HepG2 (cell line): ENCODE data around the gene FAM174C. TPM values are rescaled to one million over a fixed set of nuclear protein-coding genes. Genes with fewer than 3 reads are reported as not detected.
A peak's percentile ranks its signal among the peaks of the same experiment; 100 is the strongest.

Source experiments
- ATF3 ChIP-seq: sonication (generic); formaldehyde crosslinking; IDR thresholded peaks from 2 replicates; pipeline ENCODE4 v1.4.0; 2020; ENCODE audit warnings: missing genetic modification reagents
- CHD4 ChIP-seq: fragments of 200-600 bp; sonication (generic); IDR thresholded peaks from 2 replicates; pipeline ENCODE4 v1.7.0; 2017; ENCODE audit warnings: mild to moderate bottlenecking, low read length, borderline replicate concordance
- DMAP1 ChIP-seq: IDR thresholded peaks from 2 replicates; pipeline ENCODE4 v1.6.1; 2016
- EP300 ChIP-seq, 3 experiments: sonication (generic) in 1 of 3; formaldehyde crosslinking in 1 of 3; IDR thresholded peaks; 2 replicates each; pipeline versions ENCODE4 v1.5.1 to v1.6.1; 2011 to 2020; ENCODE audit warnings: low read depth in 2 of 3, low read length in 2 of 3, borderline replicate concordance in 1 of 3, improper control_type of control experiment in 1 of 3, mild to moderate bottlenecking in 1 of 3, missing genetic modification reagents in 1 of 3, moderate library complexity in 1 of 3
- HNF4A ChIP-seq: sonication (generic); formaldehyde crosslinking; IDR thresholded peaks from 2 replicates; pipeline ENCODE4 v1.4.0; 2020; ENCODE audit warnings: missing genetic modification reagents
- IRF9 ChIP-seq: sonication (generic); formaldehyde crosslinking; IDR thresholded peaks from 2 replicates; pipeline ENCODE4 v1.8.0; 2022; ENCODE audit warnings: missing genetic modification reagents, mild to moderate bottlenecking, borderline replicate concordance
- KLF16 ChIP-seq, 2 experiments: sonication (generic) in 1 of 2; formaldehyde crosslinking in 1 of 2; IDR thresholded peaks; 2 replicates each; pipeline versions ENCODE4 v1.6.1 to v1.8.0; 2016 to 2023; ENCODE audit warnings: missing genetic modification reagents in 2 of 2, missing compliant biosample characterization in 1 of 2
- MAF1 ChIP-seq: sonication (generic); formaldehyde crosslinking; IDR thresholded peaks from 2 replicates; pipeline ENCODE4 v1.5.0; 2020; ENCODE audit warnings: missing genetic modification reagents, borderline replicate concordance
- MED13 ChIP-seq: sonication (generic); formaldehyde crosslinking; IDR thresholded peaks from 2 replicates; pipeline ENCODE4 v1.5.0; 2020; ENCODE audit warnings: missing genetic modification reagents
- MEIS1 ChIP-seq: sonication (generic); formaldehyde crosslinking; IDR thresholded peaks from 2 replicates; pipeline ENCODE4 v1.9.0; 2021; ENCODE audit warnings: mild to moderate bottlenecking, missing genetic modification reagents, moderate library complexity, borderline replicate concordance
- MYPOP ChIP-seq: sonication (generic); formaldehyde crosslinking; IDR thresholded peaks from 2 replicates; pipeline ENCODE4 v1.8.1; 2023; ENCODE audit warnings: mild to moderate bottlenecking, moderate library complexity, missing genetic modification reagents
- POGZ ChIP-seq: sonication (generic); formaldehyde crosslinking; IDR thresholded peaks from 2 replicates; pipeline ENCODE4 v1.4.0; 2020; ENCODE audit warnings: mild to moderate bottlenecking, missing genetic modification reagents
- POLR2AphosphoS2 ChIP-seq: IDR thresholded peaks from 2 replicates; pipeline ENCODE4 v1.6.1; 2011; ENCODE audit warnings: low read depth, low read length, improper control_type of control experiment
- PPARG ChIP-seq: conservative IDR thresholded peaks from 2 replicates; pipeline ENCODE4 v1.6.1; 2016; ENCODE audit warnings: missing biosample characterization, missing genetic modification reagents
- PTBP1 ChIP-seq: fragments of 200-400 bp; formaldehyde crosslinking; IDR thresholded peaks from 2 replicates; pipeline ENCODE4 v1.6.1; 2018; ENCODE audit warnings: low read length, low read depth; ENCODE audit not compliant: poor library complexity, severe bottlenecking
- SNAPC2 ChIP-seq: sonication (generic); formaldehyde crosslinking; IDR thresholded peaks from 2 replicates; pipeline ENCODE4 v1.8.1; 2022; ENCODE audit warnings: mild to moderate bottlenecking, missing genetic modification reagents
- THAP9 ChIP-seq: sonication (generic); formaldehyde crosslinking; IDR thresholded peaks from 2 replicates; pipeline ENCODE4; 2020; ENCODE audit warnings: missing genetic modification reagents, mild to moderate bottlenecking, borderline replicate concordance
- TOPORS ChIP-seq: sonication (generic); formaldehyde crosslinking; IDR thresholded peaks from 2 replicates; pipeline ENCODE4 v1.8.0; 2023; ENCODE audit warnings: mild to moderate bottlenecking, missing genetic modification reagents
- ZNF235 ChIP-seq: sonication (generic); formaldehyde crosslinking; IDR thresholded peaks from 2 replicates; pipeline ENCODE4 v1.8.1; 2023; ENCODE audit warnings: mild to moderate bottlenecking, missing genetic modification reagents, borderline replicate concordance
- ZNF484 ChIP-seq: sonication (generic); formaldehyde crosslinking; IDR thresholded peaks from 2 replicates; pipeline ENCODE4 v1.5.1; 2020; ENCODE audit warnings: mild to moderate bottlenecking, low read depth, missing genetic modification reagents, borderline replicate concordance
- ZSCAN29 ChIP-seq: sonication (generic); formaldehyde crosslinking; conservative IDR thresholded peaks from 2 replicates; pipeline ENCODE4 v1.4.0; 2020; ENCODE audit warnings: mild to moderate bottlenecking, missing genetic modification reagents
- polyA plus RNA-seq, 8 experiments: library from polyadenylated mRNA; depleted of rRNA in 3 of 8; stranded (reverse) in 7 of 8; unstranded in 1 of 8; fragments of >200 nt; fragmentation: Illumina TruSeq in 4 of 8; extraction: Trizol in 4 of 8; gene quantifications; 2 replicates each; pipeline versions ENCODE4 v1.2.1 to v1.2.3, GENCODE V29; 2011 to 2016; ENCODE audit warnings: low read depth in 4 of 8, missing spikeins in 1 of 8, mixed read lengths in 1 of 8; ENCODE audit not compliant: insufficient read depth in 1 of 8
- total RNA-seq, 5 experiments: library from RNA; depleted of rRNA; stranded (reverse); fragments of >200 nt; fragmentation: Illumina TruSeq; extraction: Trizol; gene quantifications; 2 replicates each; pipeline ENCODE4 v1.2.3, GENCODE V29; 2016; ENCODE audit warnings: low read depth in 1 of 5

Gene FAM174C
- total and polyA plus RNA-seq, 2 of the 13 experiments (the other 11 are each of a cell fraction or from before 2014, with no cell fraction given): 19.5 to 31.3 TPM

GRCh38 chr19:1261798-1262622 is 13.3 kb upstream of the FAM174C start (continued):
- TF ChIP-seq THAP9 (CRISPR knock-in tag) (no peak), POLR2AphosphoS2 (no peak), EP300 (IDR thresholded peaks at IDR 0.05; ENCODE audit: low read depth in 2 of 2, low read length in 2 of 2) (no peak), EP300 (CRISPR knock-in tag; IDR thresholded peaks at IDR 0.05; ENCODE audit: borderline replicate concordance) (no peak), MED13 (CRISPR knock-in tag) (no peak), KLF16 (CRISPR knock-in tag; IDR thresholded peaks at IDR 0.05) (peak in 1 of 2 experiments; percentile 50; a peak in 1 of 4 replicates), ATF3 (peak; percentile 35; the same call in 1 of the 2 replicates), PPARG (no peak), ZNF484 (no peak), CHD4 (no peak), PTBP1 (no peak), HNF4A (CRISPR knock-in tag) (0 out of 2 replicates have a peak, but pooled peaks have one; percentile 43), ZNF235 (CRISPR knock-in tag) (0 out of 2 replicates have a peak, but pooled peaks have one; percentile 8), MYPOP (CRISPR knock-in tag) (no peak), MEIS1 (CRISPR knock-in tag) (no peak; the same call in 1 of the 2 replicates), DMAP1 (CRISPR knock-in tag) (no peak; the same call in 1 of the 2 replicates), SNAPC2 (no peak), POGZ (CRISPR knock-in tag) (0 out of 2 replicates have a peak, but pooled peaks have one; percentile 29), ZSCAN29 (CRISPR knock-in tag) (no peak), IRF9 (CRISPR knock-in tag) (no peak), MAF1 (CRISPR knock-in tag) (0 out of 2 replicates have a peak, but pooled peaks have one; percentile 42), TOPORS (CRISPR knock-in tag) (no peak)
